Astrocyte of the spinal cord (primary cell): Measurements from ENCODE around the gene MRPL51.
"Not testable (repeated sequence)": the region's sequence is repeated elsewhere in the genome, so short reads cannot be mapped to it uniquely, and the experiment has no call there.

ENCODE experiments used
- DNase-seq: peaks from one replicate; pipeline ENCODE4 v3.0.0; 2011; ENCODE audit warnings: low read depth, low spot score
- H3K4me3 ChIP-seq: 2 replicates; pipeline ENCODE4 v1.5.1; 2011; ENCODE audit warnings: low read depth, mild to moderate bottlenecking, low read length, moderate library complexity
- CTCF ChIP-seq: IDR thresholded peaks from 2 replicates; pipeline ENCODE4 v1.5.1; 2012; ENCODE audit warnings: low read depth, mild to moderate bottlenecking, low read length, inconsistent platforms
- in situ Hi-C: cut with HindIII; loops from 2 replicates; pipeline ENCODE4 v1.10.0; 2017; ENCODE audit warnings: low sequenced_read_pairs

Gene MRPL51

GRCh38 chr12:6500466-6500865, 7.4 kb upstream of the MRPL51 start:
- no peak overlapping the region for H3K4me3 ChIP-seq
- no peak for DNase-seq
- in situ Hi-C loops: no loop called here
- no peak for TF ChIP-seq CTCF

- H3K4me3 ChIP-seq, DNase-seq, in situ Hi-C loops: not testable (repeated sequence)
Observed at GRCh38 chr12:6497291-6497690, 4.2 kb upstream of the MRPL51 start.

GRCh38 chr12:6494968-6495367, 1.9 kb upstream of the MRPL51 start:
- DNase-seq: no peak
- TF ChIP-seq CTCF: no peak
- in situ Hi-C loops: no loop called here
- peak overlapping the region; percentile 91 for H3K4me3 ChIP-seq

GRCh38 chr12:6494258-6494743, 1.2 kb upstream of the MRPL51 start:
- DNase-seq: no peak
- in situ Hi-C loops: no loop called here
- peak overlapping the region; percentile 91 for H3K4me3 ChIP-seq
- peak; percentile 13 for TF ChIP-seq CTCF

GRCh38 chr12:6493497-6494257, 615 bp upstream of the MRPL51 start, which contains the start of gene NCAPD2:
Gene NCAPD2 (plus strand): TSS chr12:6494102. CDS start chr12:6495099, 997 bp downstream.
- H3K4me3 ChIP-seq: peak within 1 kb of the TSS; percentile 91
- no peak for TF ChIP-seq CTCF
- in situ Hi-C loops: no loop called here
- peak; percentile 98 for DNase-seq

GRCh38 chr12:6490673-6491072, 2.4 kb downstream of the MRPL51 start:
- H3K4me3 ChIP-seq, in situ Hi-C loops, DNase-seq: not testable (repeated sequence)

GRCh38 chr12:6489449-6489848, 3.6 kb downstream of the MRPL51 start:
- no peak for DNase-seq
- in situ Hi-C loops: no loop called here
- no peak overlapping the region for H3K4me3 ChIP-seq
- TF ChIP-seq CTCF: no peak

GRCh38 chr12:6488240-6488639, 4.8 kb downstream of the MRPL51 start:
- TF ChIP-seq CTCF: no peak
- in situ Hi-C loops: no loop called here
- no peak for DNase-seq
- no peak overlapping the region for H3K4me3 ChIP-seq
